Subcutaneous adipose tissue (tissue), 4 donors: ENCODE results near the gene PHKG1. TPM values are rescaled to one million over a fixed set of nuclear protein-coding genes. Genes with fewer than 3 reads are reported as not detected.

ENCODE experiments used
- total RNA-seq, 4 donors: library from RNA; depleted of rRNA; stranded (reverse); fragments of >200 nt; gene quantifications; one replicate each; pipeline ENCODE4 v1.1.0, GENCODE V29; 2016
- TF ChIP-seq, protein P1 (sequence below): fragments of 450-650 bp; IDR thresholded peaks from one replicate; pipeline ENCODE4 v1.5.1; 2016; ENCODE audit warnings: low read depth, mild to moderate bottlenecking, control low read depth, antibody characterized with exemption, moderate library complexity

Gene PHKG1
- total RNA-seq, 4 donors from 2014 or later = 1.1 to 4.2 (median 3.9) TPM; not detected in 1

DNA sequence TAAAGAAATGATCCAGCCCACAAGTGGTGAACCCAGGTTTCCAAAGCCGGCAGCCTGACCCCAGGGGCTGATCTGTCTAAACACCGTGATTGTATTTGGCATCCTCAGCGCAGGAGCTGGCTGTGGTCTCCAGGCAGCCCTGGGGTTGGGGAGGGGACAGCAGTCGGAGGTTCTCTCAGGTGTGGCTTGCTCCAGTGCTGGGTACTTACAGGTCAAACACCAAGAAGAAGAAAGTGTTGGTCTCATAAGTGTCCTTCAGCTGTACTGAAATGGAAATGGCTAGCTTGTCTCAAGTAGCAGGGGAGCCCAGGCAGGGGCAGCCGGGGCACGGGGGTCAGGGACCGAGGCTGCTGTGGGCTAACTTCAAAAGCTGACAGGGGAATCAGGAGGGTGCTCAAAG is 6.0 kb downstream of the PHKG1 start:
- TF ChIP-seq, protein P1, sequence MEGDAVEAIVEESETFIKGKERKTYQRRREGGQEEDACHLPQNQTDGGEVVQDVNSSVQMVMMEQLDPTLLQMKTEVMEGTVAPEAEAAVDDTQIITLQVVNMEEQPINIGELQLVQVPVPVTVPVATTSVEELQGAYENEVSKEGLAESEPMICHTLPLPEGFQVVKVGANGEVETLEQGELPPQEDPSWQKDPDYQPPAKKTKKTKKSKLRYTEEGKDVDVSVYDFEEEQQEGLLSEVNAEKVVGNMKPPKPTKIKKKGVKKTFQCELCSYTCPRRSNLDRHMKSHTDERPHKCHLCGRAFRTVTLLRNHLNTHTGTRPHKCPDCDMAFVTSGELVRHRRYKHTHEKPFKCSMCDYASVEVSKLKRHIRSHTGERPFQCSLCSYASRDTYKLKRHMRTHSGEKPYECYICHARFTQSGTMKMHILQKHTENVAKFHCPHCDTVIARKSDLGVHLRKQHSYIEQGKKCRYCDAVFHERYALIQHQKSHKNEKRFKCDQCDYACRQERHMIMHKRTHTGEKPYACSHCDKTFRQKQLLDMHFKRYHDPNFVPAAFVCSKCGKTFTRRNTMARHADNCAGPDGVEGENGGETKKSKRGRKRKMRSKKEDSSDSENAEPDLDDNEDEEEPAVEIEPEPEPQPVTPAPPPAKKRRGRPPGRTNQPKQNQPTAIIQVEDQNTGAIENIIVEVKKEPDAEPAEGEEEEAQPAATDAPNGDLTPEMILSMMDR = no peak

DNA sequence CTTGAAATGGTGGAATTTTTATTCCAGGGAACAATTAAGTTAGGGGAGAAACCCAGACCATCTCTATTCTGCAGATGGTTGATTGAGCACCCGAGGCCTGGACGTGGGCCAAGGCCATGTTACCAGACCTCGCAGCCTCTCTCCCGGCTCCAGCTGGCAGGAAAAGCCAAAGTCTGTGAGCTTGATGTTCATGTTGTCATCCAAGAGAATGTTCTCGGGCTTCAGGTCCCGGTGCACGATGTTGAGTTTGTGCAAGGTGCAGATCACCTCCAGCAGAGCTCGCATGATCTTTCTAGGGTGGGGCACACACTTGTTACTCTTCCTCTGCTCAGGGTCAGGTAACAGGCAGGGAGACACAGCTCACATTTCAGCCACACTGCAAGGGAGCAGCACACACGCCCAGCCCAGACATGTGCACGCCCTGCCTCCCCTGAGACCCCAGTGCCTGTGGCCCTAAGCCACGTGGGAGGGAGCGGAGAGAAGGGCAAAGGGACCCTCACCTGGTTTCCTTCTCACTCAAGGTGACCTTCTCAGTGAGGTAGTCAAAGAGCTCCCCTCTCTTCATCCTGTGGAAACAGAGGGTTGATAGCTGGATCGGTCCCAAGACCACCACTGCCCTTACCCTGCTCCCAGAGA is 9.5 kb downstream of the PHKG1 start:
- TF ChIP-seq, protein P1 = no peak

DNA sequence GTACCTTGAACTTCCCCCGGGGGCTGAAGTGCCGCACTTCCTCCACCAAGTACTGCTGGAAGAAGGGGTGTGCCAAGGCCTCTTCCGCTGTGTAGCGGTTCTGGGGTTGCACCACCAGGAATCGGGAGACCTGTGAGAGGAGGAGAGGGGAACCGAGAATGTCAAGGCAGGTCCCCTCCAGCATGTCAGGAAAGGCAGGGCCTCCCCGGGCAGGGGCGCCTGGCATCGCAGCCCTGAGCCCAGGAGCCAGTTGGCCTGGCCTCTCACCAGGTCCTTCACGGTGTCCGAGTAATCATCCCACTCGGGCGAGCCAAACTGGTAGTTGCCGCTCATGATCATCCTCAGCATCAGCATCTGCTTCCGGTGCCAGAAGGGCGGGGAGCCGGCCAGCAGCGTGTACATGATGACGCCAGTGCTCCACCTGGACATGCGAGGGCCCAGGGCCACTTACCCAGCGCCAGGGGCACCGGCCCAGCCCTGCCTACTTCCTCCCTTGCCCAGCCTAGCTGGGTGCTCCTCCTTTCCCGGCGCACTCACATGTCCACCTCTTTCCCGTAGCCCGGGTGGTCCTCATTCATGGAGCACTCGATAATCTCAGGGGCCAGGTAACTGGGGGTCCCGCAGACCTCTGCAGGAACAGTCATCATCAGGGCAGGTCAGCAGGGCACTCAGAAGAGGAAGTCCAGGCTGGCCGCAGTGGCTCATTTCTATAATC is 11.0 kb downstream of the PHKG1 start:
- TF ChIP-seq, protein P1 = no peak

DNA sequence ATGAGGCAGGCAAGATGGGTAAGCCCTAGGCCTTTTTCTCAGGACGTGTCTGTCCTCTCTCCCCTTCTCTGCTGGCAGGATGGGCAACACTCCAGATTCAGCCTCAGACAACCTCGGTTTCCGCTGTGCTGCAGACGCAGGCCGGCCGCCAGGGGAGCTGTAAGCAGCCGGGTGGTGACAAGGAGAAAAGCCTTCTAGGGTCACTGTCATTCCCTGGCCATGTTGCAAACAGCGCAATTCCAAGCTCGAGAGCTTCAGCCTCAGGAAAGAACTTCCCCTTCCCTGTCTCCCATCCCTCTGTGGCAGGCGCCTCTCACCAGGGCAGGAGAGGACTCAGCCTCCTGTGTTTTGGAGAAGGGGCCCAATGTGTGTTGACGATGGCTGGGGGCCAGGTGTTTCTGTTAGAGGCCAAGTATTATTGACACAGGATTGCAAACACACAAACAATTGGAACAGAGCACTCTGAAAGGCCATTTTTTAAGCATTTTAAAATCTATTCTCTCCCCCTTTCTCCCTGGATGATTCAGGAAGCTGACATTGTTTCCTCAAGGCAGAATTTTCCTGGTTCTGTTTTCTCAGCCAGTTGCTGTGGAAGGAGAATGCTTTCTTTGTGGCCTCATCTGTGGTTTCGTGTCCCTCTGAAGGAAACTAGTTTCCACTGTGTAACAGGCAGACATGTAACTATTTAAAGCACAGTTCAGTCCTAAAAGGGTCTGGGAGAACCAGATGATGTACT is 13.1 kb downstream of the PHKG1 start:
- TF ChIP-seq, protein P1 = no peak

DNA sequence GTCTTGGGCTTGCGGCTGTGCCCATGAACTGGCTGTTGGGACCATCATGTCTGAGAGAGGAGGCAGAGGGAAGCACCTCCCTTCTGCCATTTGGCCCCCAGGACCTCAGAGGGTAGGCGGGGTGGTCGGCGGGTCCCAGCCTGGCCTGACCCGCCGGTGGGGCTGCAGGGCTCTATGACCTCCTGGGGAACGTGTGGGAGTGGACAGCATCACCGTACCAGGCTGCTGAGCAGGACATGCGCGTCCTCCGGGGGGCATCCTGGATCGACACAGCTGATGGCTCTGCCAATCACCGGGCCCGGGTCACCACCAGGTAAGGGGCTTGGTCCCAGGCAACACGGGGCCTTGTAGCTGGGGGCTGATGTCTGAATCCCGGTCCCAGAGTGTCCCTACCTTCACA is 14.6 kb downstream of the PHKG1 start:
- TF ChIP-seq, protein P1 = no peak

DNA sequence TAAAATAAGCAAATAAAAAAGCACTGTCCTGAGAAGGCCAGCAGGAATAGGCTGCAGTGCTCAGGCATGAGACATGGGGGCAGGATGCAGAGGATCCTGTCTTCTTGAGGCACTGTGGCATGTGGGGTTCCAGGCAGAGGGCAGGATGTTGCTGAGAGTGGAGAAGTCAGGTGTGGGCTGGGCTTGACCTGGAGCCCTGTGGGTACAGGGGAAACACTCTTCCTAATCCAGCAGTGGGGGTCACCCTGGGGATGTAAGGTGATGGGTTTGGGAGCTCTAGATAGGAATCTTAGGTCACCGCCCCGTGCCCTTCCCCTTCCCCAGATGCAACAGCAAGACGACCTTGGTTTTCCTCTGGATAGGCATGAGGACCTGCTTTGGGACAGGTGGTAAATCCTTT is 15.1 kb downstream of the PHKG1 start:
- TF ChIP-seq, protein P1 = no peak

DNA sequence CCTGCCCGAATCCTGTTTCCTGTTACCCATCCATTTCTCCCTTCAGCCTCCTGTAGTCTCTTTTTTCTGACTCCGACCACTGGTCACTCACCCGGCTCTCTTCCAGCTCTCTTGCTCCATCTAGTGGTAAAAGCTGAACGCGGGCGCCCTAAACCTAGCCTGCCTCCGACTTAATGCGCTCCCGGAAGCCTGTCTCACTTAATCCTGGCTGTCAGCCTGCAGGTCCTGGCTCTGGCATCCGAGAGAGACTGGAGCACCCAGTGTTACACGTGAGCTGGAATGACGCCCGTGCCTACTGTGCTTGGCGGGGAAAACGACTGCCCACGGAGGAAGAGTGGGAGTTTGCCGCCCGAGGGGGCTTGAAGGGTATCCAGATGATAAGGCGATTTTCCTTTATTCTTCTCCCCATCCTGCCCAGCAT is 18.4 kb downstream of the PHKG1 start:
- TF ChIP-seq, protein P1 = no peak
